ENCODE data around the gene DCXR. TPM values are rescaled to one million over a fixed set of nuclear protein-coding genes. Genes with fewer than 3 reads are reported as not detected.

Gene DCXR
- total RNA-seq, 1 experiment from 2014 or later = 135 TPM

- Histone ChIP-seq H3K4me2 (ENCODE audit: low read length) (no peak overlapping the region), H3K36me3 (ENCODE audit: low read depth, low read length) (no peaks in the 10 kb centered on the region; the same call in 1 of the 2 replicates), H3K9ac (ENCODE audit: low read length) (no peak overlapping the region), H4K20me1 (ENCODE audit: low read length) (peaks cover 1% of the 10 kb centered on the region; the same call in 1 of the 2 replicates), H3K9me3 (ENCODE audit: low read length) (no peaks in the 10 kb centered on the region), H3K27ac (ENCODE audit: low read length) (no peak overlapping the region), H3F3A (ENCODE audit: low read length, unreplicated experiment) (no peaks in the 10 kb centered on the region), H3K79me2 (ENCODE audit: low read length) (peaks cover 6% of the 10 kb centered on the region), H2AFZ (ENCODE audit: low read length) (no peak overlapping the region), H3K4me1 (ENCODE audit: insufficient read depth, low read length) (0 out of 2 replicates have a peak, but pooled peaks cover under 1% of the 10 kb centered on the region), H3K27me3 (ENCODE audit: low read length) (no peaks in the 10 kb centered on the region), H3K4me3 (ENCODE audit: low read length) (no peak overlapping the region), H3K9me2 (replicated peaks; ENCODE audit: low read length) (no peaks in the 10 kb centered on the region)
- intact Hi-C loops (cut with micrococcal nuclease) = no loop called here
- TF ChIP-seq EZH2phosphoT487 (IDR thresholded peaks at IDR 0.05; ENCODE audit: borderline replicate concordance, low read length) = no peak
- no TSS peak for BruUV-seq (replicated peaks)
- POLR2A ChIA-PET (ENCODE audit: unreplicated experiment) = no interaction called here
- DNase-seq (no peak), ATAC-seq (no peak)
- CTCF ChIA-PET = no interaction called here
Measured at GRCh38 chr17:82015311-82015971, 22.1 kb downstream of the DCXR start.

- H3K9me3 ChIP-seq (ENCODE audit: low read length) = no peaks in the 10 kb centered on the region
- no peak overlapping the region for H3K4me2 ChIP-seq (ENCODE audit: low read length)
- no peaks in the 10 kb centered on the region for H3F3A ChIP-seq (ENCODE audit: low read length, unreplicated experiment)
- no peak for DNase-seq
- POLR2A ChIA-PET (ENCODE audit: unreplicated experiment) = no interaction called here
- no peaks in the 10 kb centered on the region; the same call in 1 of the 2 replicates for H3K36me3 ChIP-seq (ENCODE audit: low read depth, low read length)
- BruUV-seq (replicated peaks) = no TSS peak
- H3K79me2 ChIP-seq (ENCODE audit: low read length) = peaks cover under 1% of the 10 kb centered on the region
- H3K9me2 ChIP-seq (replicated peaks; ENCODE audit: low read length) = no peaks in the 10 kb centered on the region
- H3K4me3 ChIP-seq (ENCODE audit: low read length) = no peak overlapping the region
- no peak overlapping the region for H3K27ac ChIP-seq (ENCODE audit: low read length)
- CTCF ChIA-PET = no interaction called here
- intact Hi-C loops (cut with micrococcal nuclease) = no loop called here
- H3K4me1 ChIP-seq (ENCODE audit: insufficient read depth, low read length) = no peaks in the 10 kb centered on the region
- H3K27me3 ChIP-seq (ENCODE audit: low read length) = no peaks in the 10 kb centered on the region
- no peak for ATAC-seq
- TF ChIP-seq EZH2 (IDR thresholded peaks at IDR 0.05; ENCODE audit: low read length, unreplicated experiment) (no peak), EZH2phosphoT487 (IDR thresholded peaks at IDR 0.05; ENCODE audit: borderline replicate concordance, low read length) (no peak)
- H3K9ac ChIP-seq (ENCODE audit: low read length) = no peak overlapping the region
- no peak overlapping the region for H2AFZ ChIP-seq (ENCODE audit: low read length)
- H4K20me1 ChIP-seq (ENCODE audit: low read length) = no peaks in the 10 kb centered on the region
Measured at GRCh38 chr17:82014971-82015310, 22.6 kb downstream of the DCXR start.

GRCh38 chr17:82014432-82014831, 23.1 kb downstream of the DCXR start:
- POLR2A ChIA-PET (ENCODE audit: unreplicated experiment) = no interaction called here
- Histone ChIP-seq H3K4me1 (ENCODE audit: insufficient read depth, low read length) (no peaks in the 10 kb centered on the region), H3K4me3 (ENCODE audit: low read length) (no peak overlapping the region), H3K27ac (ENCODE audit: low read length) (no peak overlapping the region), H3K9me2 (replicated peaks; ENCODE audit: low read length) (no peaks in the 10 kb centered on the region), H3K4me2 (ENCODE audit: low read length) (no peak overlapping the region), H3K9me3 (ENCODE audit: low read length) (no peaks in the 10 kb centered on the region), H2AFZ (ENCODE audit: low read length) (no peak overlapping the region), H3K79me2 (ENCODE audit: low read length) (no peaks in the 10 kb centered on the region), H4K20me1 (ENCODE audit: low read length) (no peaks in the 10 kb centered on the region), H3F3A (ENCODE audit: low read length, unreplicated experiment) (no peaks in the 10 kb centered on the region), H3K27me3 (ENCODE audit: low read length) (no peaks in the 10 kb centered on the region), H3K9ac (ENCODE audit: low read length) (no peak overlapping the region), H3K36me3 (ENCODE audit: low read depth, low read length) (no peaks in the 10 kb centered on the region; the same call in 1 of the 2 replicates)
- TF ChIP-seq EZH2 (IDR thresholded peaks at IDR 0.05; ENCODE audit: low read length, unreplicated experiment) = no peak
- no peak for TF ChIP-seq EZH2phosphoT487 (IDR thresholded peaks at IDR 0.05; ENCODE audit: borderline replicate concordance, low read length)
- no peak for TF ChIP-seq CTCF (conservative IDR thresholded peaks at IDR 0.05; ENCODE audit: low read depth, low read length)
- CTCF ChIA-PET = no interaction called here
- BruUV-seq (replicated peaks) = no TSS peak
- DNase-seq (no peak), ATAC-seq (no peak)
- intact Hi-C loops (cut with micrococcal nuclease) = no loop called here

Measured in PC-3 (cell line).